ENCODE data around the gene MOB3B. TPM values are rescaled to one million over a fixed set of nuclear protein-coding genes. Genes with fewer than 3 reads are reported as not detected.
"Not testable (repeated sequence)": the region's sequence is repeated elsewhere in the genome, so short reads cannot be mapped to it uniquely, and the experiment has no call there.

The MOB3B gene
- total RNA-seq, 2 donors from 2014 or later = 0.11 to 0.59 TPM

- peaks cover 0 to 7% of the 10 kb centered on the region in 2 donors for H3K27me3 Mint-ChIP-seq
- no peak for ATAC-seq
- no peaks in the 10 kb centered on the region for H3K36me3 Mint-ChIP-seq
- no peak overlapping the region for H3K27ac Mint-ChIP-seq
- no peak for DNase-seq (ENCODE audit: low spot score)
- no peaks in the 10 kb centered on the region for H3K9me3 Mint-ChIP-seq
- peaks cover 0 to 2% of the 10 kb centered on the region in 2 donors for H3K4me1 Mint-ChIP-seq (ENCODE audit: low read depth in 2 of 2)
- no peak overlapping the region for H3K4me3 Mint-ChIP-seq
These were observed 57.8 kb downstream of the MOB3B start for GRCh38 chr9:27471789-27472188.

- DNase-seq (ENCODE audit: low spot score) (no peak), ATAC-seq (no peak)
- Mint-ChIP-seq H3K27ac (no peak overlapping the region), H3K36me3 (no peaks in the 10 kb centered on the region), H3K9me3 (no peaks in the 10 kb centered on the region), H3K4me1 (ENCODE audit: low read depth in 2 of 2) (peaks cover 0 to 2% of the 10 kb centered on the region in 2 donors), H3K27me3 (peaks cover 0 to 7% of the 10 kb centered on the region in 2 donors), H3K4me3 (no peak overlapping the region)
These were observed 58.2 kb downstream of the MOB3B start for GRCh38 chr9:27471366-27471765.

GRCh38 chr9:27470291-27470856 lies 59.2 kb downstream of the MOB3B start:
- H3K4me1 Mint-ChIP-seq (ENCODE audit: low read depth in 2 of 2) = peaks cover 0 to 2% of the 10 kb centered on the region in 2 donors
- peaks cover 0 to 7% of the 10 kb centered on the region in 2 donors for H3K27me3 Mint-ChIP-seq
- DNase-seq (ENCODE audit: low spot score) = no peak
- no peak overlapping the region for H3K4me3 Mint-ChIP-seq
- no peaks in the 10 kb centered on the region for H3K9me3 Mint-ChIP-seq
- no peak overlapping the region for H3K27ac Mint-ChIP-seq
- H3K36me3 Mint-ChIP-seq = no peaks in the 10 kb centered on the region
- no peak for ATAC-seq

- H3K36me3 Mint-ChIP-seq = no peaks in the 10 kb centered on the region
- no peaks in the 10 kb centered on the region for H3K9me3 Mint-ChIP-seq
- peaks cover 0 to 7% of the 10 kb centered on the region in 2 donors for H3K27me3 Mint-ChIP-seq
- H3K4me3 Mint-ChIP-seq = no peak overlapping the region
- peaks cover 0 to 2% of the 10 kb centered on the region in 2 donors for H3K4me1 Mint-ChIP-seq (ENCODE audit: low read depth in 2 of 2)
- DNase-seq (ENCODE audit: low spot score) (no peak), ATAC-seq (no peak)
- H3K27ac Mint-ChIP-seq = no peak overlapping the region
These were observed 60.1 kb downstream of the MOB3B start for GRCh38 chr9:27469550-27469949.

GRCh38 chr9:27468462-27469110 lies 61.0 kb downstream of the MOB3B start:
- no peak for DNase-seq (ENCODE audit: low spot score)
- no peaks in the 10 kb centered on the region for H3K36me3 Mint-ChIP-seq
- no peak overlapping the region for H3K4me3 Mint-ChIP-seq
- peaks cover 0 to 7% of the 10 kb centered on the region in 2 donors for H3K27me3 Mint-ChIP-seq
- no peak for ATAC-seq
- H3K4me1 Mint-ChIP-seq (ENCODE audit: low read depth in 2 of 2) = no peaks in the 10 kb centered on the region
- no peaks in the 10 kb centered on the region for H3K9me3 Mint-ChIP-seq
- H3K27ac Mint-ChIP-seq = no peak overlapping the region

- H3K4me1 Mint-ChIP-seq (ENCODE audit: low read depth in 2 of 2) = no peaks in the 10 kb centered on the region
- H3K27ac Mint-ChIP-seq = no peak overlapping the region
- ATAC-seq = no peak
These were observed 61.6 kb downstream of the MOB3B start for GRCh38 chr9:27468000-27468399.

GRCh38 chr9:27467486-27467885 lies 62.1 kb downstream of the MOB3B start:
- Mint-ChIP-seq H3K4me1 (ENCODE audit: low read depth in 2 of 2) (no peaks in the 10 kb centered on the region), H3K27ac (no peak overlapping the region), H3K36me3 (no peaks in the 10 kb centered on the region), H3K9me3 (no peaks in the 10 kb centered on the region), H3K27me3 (peaks cover 0 to 7% of the 10 kb centered on the region in 2 donors), H3K4me3 (no peak overlapping the region)
- ATAC-seq (no peak), DNase-seq (ENCODE audit: low spot score) (no peak)

More at GRCh38 chr9:27468000-27468399, 61.6 kb downstream of the MOB3B start:
- H3K9me3 Mint-ChIP-seq = no peaks in the 10 kb centered on the region
- peaks cover 0 to 7% of the 10 kb centered on the region in 2 donors for H3K27me3 Mint-ChIP-seq
- no peak for DNase-seq (ENCODE audit: low spot score)
- H3K36me3 Mint-ChIP-seq = no peaks in the 10 kb centered on the region
- H3K4me3 Mint-ChIP-seq = no peak overlapping the region

- not testable (repeated sequence) for H3K36me3 Mint-ChIP-seq; ATAC-seq; H3K4me3 Mint-ChIP-seq; H3K27ac Mint-ChIP-seq; H3K9me3 Mint-ChIP-seq; H3K27me3 Mint-ChIP-seq; H3K4me1 Mint-ChIP-seq (ENCODE audit: low read depth in 2 of 2); DNase-seq (ENCODE audit: low spot score)
These were observed 63.1 kb downstream of the MOB3B start for GRCh38 chr9:27466516-27466915.

GRCh38 chr9:27464950-27465349 lies 64.7 kb downstream of the MOB3B start:
- H3K4me1 Mint-ChIP-seq (ENCODE audit: low read depth in 2 of 2); DNase-seq (ENCODE audit: low spot score); ATAC-seq; H3K36me3 Mint-ChIP-seq; H3K27me3 Mint-ChIP-seq; H3K27ac Mint-ChIP-seq; H3K9me3 Mint-ChIP-seq; H3K4me3 Mint-ChIP-seq: not testable (repeated sequence)

- no peaks in the 10 kb centered on the region for H3K36me3 Mint-ChIP-seq
- H3K4me3 Mint-ChIP-seq = no peak overlapping the region
- ATAC-seq (no peak), DNase-seq (ENCODE audit: low spot score) (no peak)
- no peaks in the 10 kb centered on the region for H3K4me1 Mint-ChIP-seq (ENCODE audit: low read depth in 2 of 2)
- H3K9me3 Mint-ChIP-seq = no peaks in the 10 kb centered on the region
- H3K27me3 Mint-ChIP-seq = peaks cover 0 to 13% of the 10 kb centered on the region in 2 donors
- H3K27ac Mint-ChIP-seq = no peak overlapping the region
These were observed 66.8 kb downstream of the MOB3B start for GRCh38 chr9:27462846-27463245.

GRCh38 chr9:27462434-27462833 lies 67.2 kb downstream of the MOB3B start:
- DNase-seq (ENCODE audit: low spot score) (no peak), ATAC-seq (no peak)
- no peaks in the 10 kb centered on the region for H3K4me1 Mint-ChIP-seq (ENCODE audit: low read depth in 2 of 2)
- no peaks in the 10 kb centered on the region for H3K36me3 Mint-ChIP-seq
- peaks cover 0 to 13% of the 10 kb centered on the region in 2 donors for H3K27me3 Mint-ChIP-seq
- no peak overlapping the region for H3K27ac Mint-ChIP-seq
- H3K9me3 Mint-ChIP-seq = no peaks in the 10 kb centered on the region
- H3K4me3 Mint-ChIP-seq = no peak overlapping the region

- Mint-ChIP-seq H3K27me3 (peaks cover 2 to 13% of the 10 kb centered on the region in 2 donors), H3K4me3 (no peak overlapping the region), H3K27ac (no peak overlapping the region), H3K36me3 (no peaks in the 10 kb centered on the region), H3K9me3 (peaks cover 3% of the 10 kb centered on the region), H3K4me1 (ENCODE audit: low read depth in 2 of 2) (no peaks in the 10 kb centered on the region)
- DNase-seq (ENCODE audit: low spot score) (no peak), ATAC-seq (no peak)
These were observed 69.2 kb downstream of the MOB3B start for GRCh38 chr9:27460226-27461023.

- H3K4me3 Mint-ChIP-seq = no peak overlapping the region
- no peaks in the 10 kb centered on the region for H3K4me1 Mint-ChIP-seq (ENCODE audit: low read depth in 2 of 2)
- ATAC-seq (no peak), DNase-seq (ENCODE audit: low spot score) (no peak)
- H3K36me3 Mint-ChIP-seq = no peaks in the 10 kb centered on the region
- peaks cover 6% of the 10 kb centered on the region for H3K9me3 Mint-ChIP-seq
- H3K27me3 Mint-ChIP-seq = peaks cover 2 to 13% of the 10 kb centered on the region in 2 donors
- no peak overlapping the region for H3K27ac Mint-ChIP-seq
These were observed 72.2 kb downstream of the MOB3B start for GRCh38 chr9:27457445-27457844.

Measured in natural killer cell treated with Interleukin-12 subunit alpha and Interleukin-12 subunit beta and Interleukin-15 and Interleukin-18, amount 100 ng/mL, for 72 hours (primary cell).